Measurements from ENCODE around the gene ZBED1.

DNA sequence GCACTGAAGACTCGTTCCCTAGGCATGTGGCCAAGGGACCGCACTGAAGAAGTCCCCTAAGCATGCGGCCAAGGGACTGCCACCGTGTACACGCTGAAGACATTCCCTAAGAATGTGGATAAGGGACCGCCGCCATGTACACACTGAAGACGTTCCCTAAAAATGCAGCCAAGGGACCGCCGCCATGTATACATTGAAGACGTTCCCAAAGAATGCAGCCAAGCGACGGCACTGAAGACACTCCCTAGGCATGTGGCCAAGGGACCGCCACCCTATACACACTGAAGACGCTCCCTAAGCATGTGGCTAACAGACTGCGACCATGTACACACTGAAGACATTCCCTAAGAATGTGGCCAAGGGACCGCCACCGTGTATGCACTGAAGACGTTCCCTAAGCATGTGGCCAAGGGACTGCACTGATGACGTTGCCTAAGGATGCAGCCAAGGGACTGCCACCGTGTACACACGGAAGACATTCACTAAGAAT is 31.5 kb downstream of the ZBED1 start:
- TF ChIP-seq EZH2 (IDR thresholded peaks at IDR 0.05; ENCODE audit: low read length, unreplicated experiment) = no peak
- TF ChIP-seq, protein P1, sequence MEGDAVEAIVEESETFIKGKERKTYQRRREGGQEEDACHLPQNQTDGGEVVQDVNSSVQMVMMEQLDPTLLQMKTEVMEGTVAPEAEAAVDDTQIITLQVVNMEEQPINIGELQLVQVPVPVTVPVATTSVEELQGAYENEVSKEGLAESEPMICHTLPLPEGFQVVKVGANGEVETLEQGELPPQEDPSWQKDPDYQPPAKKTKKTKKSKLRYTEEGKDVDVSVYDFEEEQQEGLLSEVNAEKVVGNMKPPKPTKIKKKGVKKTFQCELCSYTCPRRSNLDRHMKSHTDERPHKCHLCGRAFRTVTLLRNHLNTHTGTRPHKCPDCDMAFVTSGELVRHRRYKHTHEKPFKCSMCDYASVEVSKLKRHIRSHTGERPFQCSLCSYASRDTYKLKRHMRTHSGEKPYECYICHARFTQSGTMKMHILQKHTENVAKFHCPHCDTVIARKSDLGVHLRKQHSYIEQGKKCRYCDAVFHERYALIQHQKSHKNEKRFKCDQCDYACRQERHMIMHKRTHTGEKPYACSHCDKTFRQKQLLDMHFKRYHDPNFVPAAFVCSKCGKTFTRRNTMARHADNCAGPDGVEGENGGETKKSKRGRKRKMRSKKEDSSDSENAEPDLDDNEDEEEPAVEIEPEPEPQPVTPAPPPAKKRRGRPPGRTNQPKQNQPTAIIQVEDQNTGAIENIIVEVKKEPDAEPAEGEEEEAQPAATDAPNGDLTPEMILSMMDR (conservative IDR thresholded peaks at IDR 0.05; ENCODE audit: low read depth, low read length) = no peak
